ENCODE data around the gene SCART1. TPM values are rescaled to one million over a fixed set of nuclear protein-coding genes. Genes with fewer than 3 reads are reported as not detected.
"Not testable (repeated sequence)": the region's sequence is repeated elsewhere in the genome, so short reads cannot be mapped to it uniquely, and the experiment has no call there.

Gene SCART1
- total RNA-seq, 2 experiments from 2014 or later: 0.93 to 1.3 TPM

- POLR2A ChIA-PET, CTCF ChIA-PET: not testable (repeated sequence)
Measured at GRCh38 chr10:133499176-133499575, 45.4 kb downstream of the SCART1 start.

- CTCF ChIA-PET, POLR2A ChIA-PET: not testable (repeated sequence)
Measured at GRCh38 chr10:133500897-133501296, 47.2 kb downstream of the SCART1 start.

- ChIA-PET CTCF (interaction anchor here (1.4 kb wide), 1 partner anchor 180 kb away, joined by 4 read pairs; no protein-coding TSS in a partner anchor), POLR2A (no interaction called here)
Measured at GRCh38 chr10:133509700-133510099, 56.0 kb downstream of the SCART1 start.

- ChIA-PET POLR2A (no interaction called here), CTCF (no interaction called here)
Measured at GRCh38 chr10:133511408-133511807, 57.7 kb downstream of the SCART1 start.

- ChIA-PET POLR2A (no interaction called here), CTCF (no interaction called here)
Measured at GRCh38 chr10:133511907-133512528, 58.3 kb downstream of the SCART1 start.

- POLR2A ChIA-PET: no interaction called here
- CTCF ChIA-PET: no interaction called here
Measured at GRCh38 chr10:133515471-133515870, 61.7 kb downstream of the SCART1 start.

- CTCF ChIA-PET: no interaction called here
- POLR2A ChIA-PET: no interaction called here
Measured at GRCh38 chr10:133516057-133516456, 62.3 kb downstream of the SCART1 start.

DNA sequence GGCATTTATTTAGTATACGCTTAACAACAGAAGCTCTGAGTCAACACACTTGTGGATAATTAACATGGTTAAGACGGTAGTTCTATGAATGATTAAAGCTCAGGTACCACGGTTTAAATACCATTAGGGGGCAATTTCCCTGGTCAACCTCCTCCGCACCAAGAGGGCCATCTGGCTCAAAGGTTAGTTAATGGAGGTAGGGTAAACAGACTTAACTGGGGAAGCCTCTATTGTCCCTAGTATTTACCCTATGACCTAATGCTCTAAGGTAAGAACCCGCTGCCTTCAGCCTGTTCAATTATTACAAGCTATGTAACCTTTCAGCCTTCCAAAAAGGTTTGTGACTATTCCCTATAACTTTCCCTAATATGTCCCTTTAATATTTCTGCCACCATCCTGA lies 64.8 kb downstream of the SCART1 start:
- POLR2A ChIA-PET, CTCF ChIA-PET: not testable (repeated sequence)

Other genes with a start within 250 kb of the SCART1 start
- not detected for gene UTF1, start 223.7 kb upstream of the SCART1 start, total RNA-seq
- gene VENTX, start 216.1 kb upstream of the SCART1 start, total RNA-seq: not detected
- 10 to 100 TPM; 68.5 to 70.1 TPM for gene ADAM8, start 177.1 kb upstream of the SCART1 start, total RNA-seq
- 10 to 100 TPM; 59.3 to 69.1 TPM for gene TUBGCP2, start 145.1 kb upstream of the SCART1 start, total RNA-seq
- 10 to 100 TPM; 80.8 to 82.5 TPM for gene ZNF511, start 145.0 kb upstream of the SCART1 start, total RNA-seq
- not detected for gene CALY, start 117.0 kb upstream of the SCART1 start, total RNA-seq
- not detected for gene PRAP1, start 106.6 kb upstream of the SCART1 start, total RNA-seq
- gene FUOM, start 95.9 kb upstream of the SCART1 start, total RNA-seq: 10 to 100 TPM; 31.2 to 33.7 TPM
- gene ECHS1, start 80.6 kb upstream of the SCART1 start, total RNA-seq: 10 to 100 TPM; 69.6 to 73.5 TPM
- 1 to 10 TPM; 5.2 to 5.6 TPM for gene PAOX, start 74.7 kb upstream of the SCART1 start, total RNA-seq
- 10 to 100 TPM; 54.2 to 54.7 TPM for gene MTG1, start 59.8 kb upstream of the SCART1 start, total RNA-seq
- not detected for gene SPRN, start 29.3 kb upstream of the SCART1 start, total RNA-seq
- gene CYP2E1, start 73.4 kb downstream of the SCART1 start, total RNA-seq: under 1 TPM in 1 of 2 experiments, not detected in 1; 0.44 TPM
- gene SYCE1, start 111.6 kb downstream of the SCART1 start, total RNA-seq: 1 to 10 TPM; 1.3 to 1.7 TPM
- gene FRG2B, start 172.8 kb downstream of the SCART1 start, total RNA-seq: not detected